ENCODE data around the gene CAB39. TPM values are rescaled to one million over a fixed set of nuclear protein-coding genes. Genes with fewer than 3 reads are reported as not detected.

Gene CAB39
- polyA plus RNA-seq, 1 of the 3 experiments (the other 2 are of a cell fraction) = 15.7 TPM

DNA sequence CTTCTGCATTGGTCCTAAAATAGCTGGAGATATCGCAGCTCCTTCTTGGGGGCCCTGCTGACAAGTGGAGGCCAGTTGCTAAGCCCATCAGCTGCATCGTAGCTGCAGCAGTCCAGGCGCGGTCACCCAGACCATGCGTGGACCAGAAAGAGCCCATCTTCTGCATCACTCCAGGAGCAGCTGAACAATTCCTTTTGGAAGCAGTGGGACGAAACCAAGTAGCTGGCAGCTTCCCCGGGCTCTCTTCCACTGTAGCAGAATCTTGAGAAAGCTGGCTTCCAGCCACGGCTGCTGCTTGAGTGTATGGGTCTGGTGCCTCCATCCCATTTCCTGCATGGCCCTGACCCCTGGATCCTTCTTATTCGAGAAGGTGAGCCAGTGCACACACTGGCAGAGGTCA is 22.2 kb upstream of the CAB39 start:
- Histone ChIP-seq H4K20me1 (ENCODE audit: insufficient read depth) (no peaks in the 10 kb centered on the region), H3K27ac (ENCODE audit: low read depth in 2 of 2, low read length in 1 of 2) (no peak overlapping the region), H3K4me3 (ENCODE audit: low read depth in 2 of 2, low read length in 1 of 2) (no peak overlapping the region), H3K27me3 (ENCODE audit: insufficient read depth) (no peaks in the 10 kb centered on the region), H3K9me3 (no peaks in the 10 kb centered on the region), H2AFZ (ENCODE audit: low read depth) (no peak overlapping the region), H3K4me2 (no peak overlapping the region), H3F3A (replicated peaks; ENCODE audit: insufficient read depth) (peaks cover 7% of the 10 kb centered on the region), H3K36me3 (replicated peaks in 1 of 2; ENCODE audit: control insufficient read depth in 1 of 2, insufficient read depth in 2 of 2, low read length in 1 of 2) (no peaks in the 10 kb centered on the region), H3K4me1 (ENCODE audit: control insufficient read depth in 1 of 2, insufficient read depth in 2 of 2, low read depth in 1 of 2, low read length in 1 of 2) (peaks cover 0 to 8% of the 10 kb centered on the region in 2 experiments; a peak in 2 of 4 replicates), H3K9me2 (no peaks in the 10 kb centered on the region), H3K9ac (no peak overlapping the region), H3K79me2 (ENCODE audit: insufficient read depth) (no peaks in the 10 kb centered on the region)
- ChIA-PET POLR2A (no interaction called here), CTCF (no interaction called here)
- 98% methylated on average over 7 of the region's 9 CpGs for WGBS (ENCODE audit: low lambda C conversion rate)
- TF ChIP-seq RXRA (IDR thresholded peaks at IDR 0.05; ENCODE audit: borderline replicate concordance, low read depth) (no peak), MEF2A (IDR thresholded peaks at IDR 0.05; ENCODE audit: borderline replicate concordance, low read depth) (no peak), GABPA (IDR thresholded peaks at IDR 0.05; ENCODE audit: low read depth) (no peak), CHD2 (IDR thresholded peaks at IDR 0.05; ENCODE audit: low read length, partially characterized antibody) (no peak), TCF12 (IDR thresholded peaks at IDR 0.05) (no peak), SIN3A (IDR thresholded peaks at IDR 0.05; ENCODE audit: borderline replicate concordance, low read depth, low read length) (no peak), TAF1 (IDR thresholded peaks at IDR 0.05; ENCODE audit: borderline replicate concordance, low read depth, low read length) (no peak), IRF3 (IDR thresholded peaks at IDR 0.05; ENCODE audit: low read depth, low read length) (no peak), FOXM1 (IDR thresholded peaks at IDR 0.05; ENCODE audit: low read depth) (no peak), JUND (IDR thresholded peaks at IDR 0.05) (no peak), EZH2phosphoT487 (IDR thresholded peaks at IDR 0.05; ENCODE audit: borderline replicate concordance, low read depth) (no peak), NRF1 (IDR thresholded peaks at IDR 0.05; ENCODE audit: low read depth, low read length) (no peak), POLR2AphosphoS5 (IDR thresholded peaks at IDR 0.05; ENCODE audit: low read depth, low read length) (no peak), RCOR1 (IDR thresholded peaks at IDR 0.05; ENCODE audit: low read length) (no peak)
- TF ChIP-seq, protein P1, sequence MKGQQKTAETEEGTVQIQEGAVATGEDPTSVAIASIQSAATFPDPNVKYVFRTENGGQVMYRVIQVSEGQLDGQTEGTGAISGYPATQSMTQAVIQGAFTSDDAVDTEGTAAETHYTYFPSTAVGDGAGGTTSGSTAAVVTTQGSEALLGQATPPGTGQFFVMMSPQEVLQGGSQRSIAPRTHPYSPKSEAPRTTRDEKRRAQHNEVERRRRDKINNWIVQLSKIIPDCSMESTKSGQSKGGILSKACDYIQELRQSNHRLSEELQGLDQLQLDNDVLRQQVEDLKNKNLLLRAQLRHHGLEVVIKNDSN (IDR thresholded peaks at IDR 0.05; ENCODE audit: borderline replicate concordance, low read depth) = no peak
- TF ChIP-seq, protein P2, sequence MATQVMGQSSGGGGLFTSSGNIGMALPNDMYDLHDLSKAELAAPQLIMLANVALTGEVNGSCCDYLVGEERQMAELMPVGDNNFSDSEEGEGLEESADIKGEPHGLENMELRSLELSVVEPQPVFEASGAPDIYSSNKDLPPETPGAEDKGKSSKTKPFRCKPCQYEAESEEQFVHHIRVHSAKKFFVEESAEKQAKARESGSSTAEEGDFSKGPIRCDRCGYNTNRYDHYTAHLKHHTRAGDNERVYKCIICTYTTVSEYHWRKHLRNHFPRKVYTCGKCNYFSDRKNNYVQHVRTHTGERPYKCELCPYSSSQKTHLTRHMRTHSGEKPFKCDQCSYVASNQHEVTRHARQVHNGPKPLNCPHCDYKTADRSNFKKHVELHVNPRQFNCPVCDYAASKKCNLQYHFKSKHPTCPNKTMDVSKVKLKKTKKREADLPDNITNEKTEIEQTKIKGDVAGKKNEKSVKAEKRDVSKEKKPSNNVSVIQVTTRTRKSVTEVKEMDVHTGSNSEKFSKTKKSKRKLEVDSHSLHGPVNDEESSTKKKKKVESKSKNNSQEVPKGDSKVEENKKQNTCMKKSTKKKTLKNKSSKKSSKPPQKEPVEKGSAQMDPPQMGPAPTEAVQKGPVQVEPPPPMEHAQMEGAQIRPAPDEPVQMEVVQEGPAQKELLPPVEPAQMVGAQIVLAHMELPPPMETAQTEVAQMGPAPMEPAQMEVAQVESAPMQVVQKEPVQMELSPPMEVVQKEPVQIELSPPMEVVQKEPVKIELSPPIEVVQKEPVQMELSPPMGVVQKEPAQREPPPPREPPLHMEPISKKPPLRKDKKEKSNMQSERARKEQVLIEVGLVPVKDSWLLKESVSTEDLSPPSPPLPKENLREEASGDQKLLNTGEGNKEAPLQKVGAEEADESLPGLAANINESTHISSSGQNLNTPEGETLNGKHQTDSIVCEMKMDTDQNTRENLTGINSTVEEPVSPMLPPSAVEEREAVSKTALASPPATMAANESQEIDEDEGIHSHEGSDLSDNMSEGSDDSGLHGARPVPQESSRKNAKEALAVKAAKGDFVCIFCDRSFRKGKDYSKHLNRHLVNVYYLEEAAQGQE (IDR thresholded peaks at IDR 0.05; ENCODE audit: low read depth, low read length) = no peak
- TF ChIP-seq, protein P3, sequence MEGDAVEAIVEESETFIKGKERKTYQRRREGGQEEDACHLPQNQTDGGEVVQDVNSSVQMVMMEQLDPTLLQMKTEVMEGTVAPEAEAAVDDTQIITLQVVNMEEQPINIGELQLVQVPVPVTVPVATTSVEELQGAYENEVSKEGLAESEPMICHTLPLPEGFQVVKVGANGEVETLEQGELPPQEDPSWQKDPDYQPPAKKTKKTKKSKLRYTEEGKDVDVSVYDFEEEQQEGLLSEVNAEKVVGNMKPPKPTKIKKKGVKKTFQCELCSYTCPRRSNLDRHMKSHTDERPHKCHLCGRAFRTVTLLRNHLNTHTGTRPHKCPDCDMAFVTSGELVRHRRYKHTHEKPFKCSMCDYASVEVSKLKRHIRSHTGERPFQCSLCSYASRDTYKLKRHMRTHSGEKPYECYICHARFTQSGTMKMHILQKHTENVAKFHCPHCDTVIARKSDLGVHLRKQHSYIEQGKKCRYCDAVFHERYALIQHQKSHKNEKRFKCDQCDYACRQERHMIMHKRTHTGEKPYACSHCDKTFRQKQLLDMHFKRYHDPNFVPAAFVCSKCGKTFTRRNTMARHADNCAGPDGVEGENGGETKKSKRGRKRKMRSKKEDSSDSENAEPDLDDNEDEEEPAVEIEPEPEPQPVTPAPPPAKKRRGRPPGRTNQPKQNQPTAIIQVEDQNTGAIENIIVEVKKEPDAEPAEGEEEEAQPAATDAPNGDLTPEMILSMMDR (IDR thresholded peaks at IDR 0.05) = no peak
- no peak for DNase-seq

Measured in SK-N-SH (cell line).